K562 (cell line): ENCODE results near the gene INSL6. TPM values are rescaled to one million over a fixed set of nuclear protein-coding genes. Genes with fewer than 3 reads are reported as not detected.

Experiments used
- DDX20 ChIP-seq: fragments of 450-650 bp; IDR thresholded peaks from 2 replicates; pipeline ENCODE4 v1.6.1; 2016; ENCODE audit warnings: missing genetic modification characterization, low read depth, mild to moderate bottlenecking, missing compliant biosample characterization, moderate library complexity
- E2F4 ChIP-seq: sonication (generic); formaldehyde crosslinking; IDR thresholded peaks from 2 replicates; pipeline ENCODE4 v1.8.0; 2022; ENCODE audit warnings: mild to moderate bottlenecking, low read depth, missing genetic modification reagents
- FOXJ2 ChIP-seq: fragments of 200-800 bp; sonication (Bioruptor generic); IDR thresholded peaks from 2 replicates; pipeline ENCODE4 v1.6.1; 2016; ENCODE audit warnings: missing genetic modification characterization, missing compliant biosample characterization
- MAFG ChIP-seq: fragments of 450-650 bp; conservative IDR thresholded peaks from 2 replicates; pipeline ENCODE4 v1.6.1; 2016; ENCODE audit warnings: missing genetic modification characterization, missing compliant biosample characterization
- NR0B1 ChIP-seq: fragments of 450-650 bp; IDR thresholded peaks from one replicate; pipeline ENCODE4 v1.6.1; 2018; ENCODE audit warnings: mild to moderate bottlenecking, moderate library complexity; ENCODE audit not compliant: partially characterized antibody
- ZNF41 ChIP-seq: fragments of 250-450 bp; sonication (Bioruptor Pico); conservative IDR thresholded peaks from 2 replicates; pipeline ENCODE4 v1.4.0; 2020; ENCODE audit warnings: mild to moderate bottlenecking
- polyA plus RNA-seq, 8 experiments: library from polyadenylated mRNA; depleted of rRNA in 4 of 8; stranded (reverse) in 5 of 8; unstranded in 3 of 8; fragments of >200 nt; fragmentation: Nextera tagmentation in 2 of 8; fragmentation: Illumina TruSeq in 1 of 8; extraction: Ambion mirVana in 2 of 8; extraction: Trizol in 1 of 8; gene quantifications; 2 replicates each; pipeline versions ENCODE4 v1.2.1 to v1.2.3, GENCODE V29; 2011 to 2014; ENCODE audit warnings: inconsistent platforms in 1 of 8, missing spikeins in 1 of 8
- total RNA-seq, 7 experiments: library from RNA; depleted of rRNA in 6 of 7; stranded (reverse); fragments of >200 nt in 6 of 7; fragmentation: Illumina TruSeq in 2 of 7; extraction: Trizol in 2 of 7; gene quantifications; 2 replicates each; pipeline versions ENCODE4 v1.2.1 to v1.2.3, GENCODE V29; 2011 to 2021; ENCODE audit warnings: low replicate concordance in 1 of 7

The INSL6 gene
- total and polyA plus RNA-seq, 9 of the 15 experiments (the other 6 are each of a cell fraction or from before 2014, with no cell fraction given), result 0.04 to 0.06 TPM; not detected in 7

GRCh38 chr9:5188060-5188984 lies 2.9 kb upstream of the INSL6 start (continued):
- TF ChIP-seq DDX20 (tag) (no peak), E2F4 (CRISPR knock-in tag) (no peak), ZNF41 (CRISPR knock-in tag) (no peak), MAFG (tag) (no peak), FOXJ2 (no peak), NR0B1 (no peak)
